ENCODE measurements around the gene CDYL. TPM values are rescaled to one million over a fixed set of nuclear protein-coding genes. Genes with fewer than 3 reads are reported as not detected.

Gene CDYL
- total and polyA plus RNA-seq, 2 of the 4 experiments (the other 2 are of a cell fraction), result 14.2 to 92.1 TPM

DNA sequence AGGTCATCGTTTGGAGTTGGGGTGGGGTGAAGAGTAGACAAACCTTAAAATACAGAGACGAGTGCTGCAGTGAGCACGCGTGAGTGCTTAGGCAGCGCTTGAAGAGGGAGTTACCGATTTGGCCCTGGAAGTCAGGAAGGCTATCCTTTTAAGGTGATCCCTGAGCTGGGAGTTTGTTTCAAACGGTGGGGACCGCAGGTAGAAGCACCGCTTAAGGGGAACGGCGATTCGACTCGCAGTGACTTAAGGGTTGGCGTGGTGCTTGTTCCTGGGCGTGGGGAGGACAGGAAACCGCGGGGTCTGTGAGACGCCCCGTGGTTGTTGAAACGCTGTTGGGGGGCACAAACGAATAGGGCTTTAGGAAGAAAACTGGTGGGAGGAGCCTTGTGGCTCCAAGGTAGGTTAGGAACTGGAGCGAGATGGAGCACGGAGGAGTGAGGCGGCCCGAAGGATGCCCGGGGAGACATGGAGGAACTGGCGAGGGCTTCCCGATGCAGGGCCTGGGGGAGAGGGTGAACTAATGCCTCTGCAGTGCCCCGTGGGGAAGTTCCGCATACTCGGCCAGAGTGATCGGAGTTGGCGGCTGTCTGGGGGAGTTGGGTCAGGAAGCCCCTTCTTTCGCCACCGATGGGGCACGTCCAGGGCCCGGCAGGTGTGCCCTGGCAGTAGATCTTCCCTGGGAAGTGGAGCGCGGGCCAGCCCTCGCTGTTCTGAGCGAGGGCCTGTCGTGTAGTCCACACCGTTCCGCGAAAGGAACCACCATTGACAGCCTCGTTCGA, 1.3 kb upstream of the CDYL start:
- peak overlapping the region; percentile 62 for H3K4ac ChIP-seq (ENCODE audit: low read depth, low read length)
- H2AFZ ChIP-seq (replicated peaks; ENCODE audit: low read length, poor library complexity), result peak overlapping the region; percentile 92
- H3K4me1 ChIP-seq (ENCODE audit: control insufficient read depth, insufficient read depth, low read length), result no peaks in the 10 kb centered on the region; the same call in 1 of the 2 replicates
- CTCF ChIA-PET, result no interaction called here
- no peaks in the 10 kb centered on the region for H3K36me3 ChIP-seq (ENCODE audit: control insufficient read depth, insufficient read depth, low read length)
- H3K27me3 ChIP-seq (ENCODE audit: control insufficient read depth, insufficient read depth, low read length), result peaks cover 3% of the 10 kb centered on the region
- H4K5ac ChIP-seq (ENCODE audit: low read depth, low read length), result peak overlapping the region; percentile 86
- peak overlapping the region; percentile 77 for H3K4me2 ChIP-seq (ENCODE audit: low read depth, low read length)
- DNase-seq (no peak), ATAC-seq (ENCODE audit: low read depth) (no peak)
- dilution Hi-C loops (cut with HindIII; ENCODE audit: low sequenced_read_pairs, unreplicated experiment), result no loop called here
- peaks cover 21% of the 10 kb centered on the region; the same call in 1 of the 2 replicates for H4K20me1 ChIP-seq (ENCODE audit: insufficient read depth, low read length)
- H2BK5ac ChIP-seq (ENCODE audit: low read depth, low read length, poor library complexity, severe bottlenecking), result no peak overlapping the region
- 16% methylated on average over 31 of the region's 47 CpGs; no CpG with 5 or more reads in 1 of the 2 experiments for WGBS, 2 experiments (ENCODE audit: extremely low coverage in 2 of 2, insufficient read length in 1 of 2)
- peak overlapping the region; percentile 68; the same call in 1 of the 2 replicates for H3K14ac ChIP-seq (replicated peaks; ENCODE audit: low read depth, low read length)
- H3K4me3 ChIP-seq (ENCODE audit: insufficient read depth, low read depth, low read length), result peak overlapping the region; percentile 93
- H2AK5ac ChIP-seq (ENCODE audit: low read depth, low read length), result 0 out of 2 replicates have a peak overlapping the region, but pooled peaks have one; percentile 36
- peak overlapping the region; percentile 48; the same call in 1 of the 2 replicates for H3K23ac ChIP-seq (ENCODE audit: low read depth, low read length)
- H4K8ac ChIP-seq (ENCODE audit: low read depth in 2 of 2, low read length in 2 of 2), result peak overlapping the region; percentile 33 to 71; a peak in 2 of 4 replicates
- peaks cover 2% of the 10 kb centered on the region; the same call in 1 of the 2 replicates for H3K9me3 ChIP-seq (ENCODE audit: control insufficient read depth, insufficient read depth, low read length)
- H3K9me1 ChIP-seq (ENCODE audit: insufficient read depth, low read length), result no peaks in the 10 kb centered on the region
- peak overlapping the region; percentile 9; the same call in 1 of the 3 replicates for H2BK15ac ChIP-seq (ENCODE audit: low read depth, low read length)
- intact Hi-C loops (cut with micrococcal nuclease), result loop anchor here (5.0 kb wide), 2 partner anchors 43 to 193 kb away; no protein-coding TSS in a partner anchor
- BruUV-seq (replicated peaks), result no TSS peak
- H4K91ac ChIP-seq (ENCODE audit: insufficient read depth, low read depth, low read length), result peak overlapping the region; percentile 51; the same call in 1 of the 2 replicates
- H2BK20ac ChIP-seq (ENCODE audit: low read depth, low read length), result no peak overlapping the region; the same call in 1 of the 2 replicates
- TF ChIP-seq CTCF (conservative IDR thresholded peaks at IDR 0.05; ENCODE audit: low read depth, low read length) (no peak), RAD21 (IDR thresholded peaks at IDR 0.05; ENCODE audit: low read length) (no peak), MXI1 (IDR thresholded peaks at IDR 0.05; ENCODE audit: borderline replicate concordance, low read depth, low read length) (no peak), MAFK (IDR thresholded peaks at IDR 0.05; ENCODE audit: low read depth, low read length) (no peak), SMC3 (IDR thresholded peaks at IDR 0.05; ENCODE audit: low read depth, low read length) (no peak), CHD1 (IDR thresholded peaks at IDR 0.05; ENCODE audit: low read depth, low read length) (no peak), NFE2L2 (IDR thresholded peaks at IDR 0.05; ENCODE audit: low read depth, low read length) (no peak), POLR2A (IDR thresholded peaks at IDR 0.05; ENCODE audit: low read depth, low read length) (no peak), RCOR1 (IDR thresholded peaks at IDR 0.05; ENCODE audit: insufficient replicate concordance, low read length) (no peak), RFX5 (IDR thresholded peaks at IDR 0.05; ENCODE audit: low read depth, low read length) (no peak), CEBPB (IDR thresholded peaks at IDR 0.05; ENCODE audit: low read depth, low read length) (no peak), MAZ (IDR thresholded peaks at IDR 0.05; ENCODE audit: borderline replicate concordance, low read depth, low read length) (no peak), BHLHE40 (IDR thresholded peaks at IDR 0.05; ENCODE audit: low read depth, low read length) (no peak)
- TF ChIP-seq, protein P1, sequence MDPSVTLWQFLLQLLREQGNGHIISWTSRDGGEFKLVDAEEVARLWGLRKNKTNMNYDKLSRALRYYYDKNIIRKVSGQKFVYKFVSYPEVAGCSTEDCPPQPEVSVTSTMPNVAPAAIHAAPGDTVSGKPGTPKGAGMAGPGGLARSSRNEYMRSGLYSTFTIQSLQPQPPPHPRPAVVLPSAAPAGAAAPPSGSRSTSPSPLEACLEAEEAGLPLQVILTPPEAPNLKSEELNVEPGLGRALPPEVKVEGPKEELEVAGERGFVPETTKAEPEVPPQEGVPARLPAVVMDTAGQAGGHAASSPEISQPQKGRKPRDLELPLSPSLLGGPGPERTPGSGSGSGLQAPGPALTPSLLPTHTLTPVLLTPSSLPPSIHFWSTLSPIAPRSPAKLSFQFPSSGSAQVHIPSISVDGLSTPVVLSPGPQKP (IDR thresholded peaks at IDR 0.05; ENCODE audit: borderline replicate concordance, low read depth, low read length), result no peak
- in situ Hi-C loops (cut with MboI; ENCODE audit: low sequenced_read_pairs), result no loop called here
- H3K18ac ChIP-seq (ENCODE audit: low read depth, low read length), result peak overlapping the region; percentile 35; the same call in 1 of the 2 replicates
- POLR2A ChIA-PET (ENCODE audit: unreplicated experiment), result no interaction called here
- peak overlapping the region; percentile 74 for H2AK9ac ChIP-seq (replicated peaks; ENCODE audit: low read depth, low read length, poor library complexity)
- peak overlapping the region; percentile 39; the same call in 1 of the 2 replicates for H3K9ac ChIP-seq (ENCODE audit: low read depth, low read length)
- H2BK120ac ChIP-seq (ENCODE audit: low read depth, low read length), result peak overlapping the region; percentile 54; the same call in 1 of the 2 replicates
- H3K56ac ChIP-seq (ENCODE audit: extremely low read depth, insufficient read depth, low read length), result no peak overlapping the region
- peaks cover 20 to 27% of the 10 kb centered on the region in 2 experiments for H3K79me1 ChIP-seq (ENCODE audit: low read depth in 1 of 2, low read length in 2 of 2)
- H3K27ac ChIP-seq (ENCODE audit: insufficient read depth, low read length), result peak overlapping the region; percentile 42; the same call in 1 of the 2 replicates

Data from IMR-90 (cell line).